GM12878 (cell line): ENCODE results near the gene RAB11A. TPM values are rescaled to one million over a fixed set of nuclear protein-coding genes. Genes with fewer than 3 reads are reported as not detected.

Source experiments
- ATAC-seq: fragments of 200-7000 bp; cut with Tn5 transposase; 3 replicates; pipeline ENCODE4 v1.9.1; 2020; ENCODE audit warnings: mild to moderate bottlenecking, moderate library complexity
- BruUV-seq: library from RNA; stranded (reverse); fragments of 400-500 nt; replicated peaks from 2 replicates; lab custom pipeline; 2021; lab: Mats Ljungman, UMichigan
- CTCF ChIA-PET: fragments of 300-600 bp; sonication (Branson Sonifier 250); formaldehyde crosslinking; extraction: SDS; loops from one replicate; lab custom pipeline; 2021; ENCODE audit warnings: inconsistent platforms; lab: Yijun Ruan, JAX
- POLR2A ChIA-PET: fragments of 350-600 bp; formaldehyde crosslinking; extraction: SDS; loops from one replicate; lab custom pipeline; 2021; ENCODE audit warnings: inconsistent platforms; lab: Charles Lee
- RAD21 ChIA-PET: fragments of 300-600 bp; sonication (Branson Sonifier 250); formaldehyde crosslinking; loops from one replicate; lab custom pipeline; 2023; ENCODE audit warnings: antibody characterized with exemption; ENCODE audit not compliant: unreplicated experiment; lab: Charles Lee
- SMC1A ChIA-PET: fragments of 300-600 bp; sonication (Branson Sonifier 250); formaldehyde crosslinking; loops from one replicate; lab custom pipeline; 2023; ENCODE audit not compliant: unreplicated experiment, uncharacterized antibody; lab: Charles Lee
- DNase-seq: peaks from one replicate; pipeline ENCODE4 v3.0.0-alpha.2; 2011; ENCODE audit warnings: low read depth, low spot score
- FAIRE-seq: peaks from 3 replicates; lab custom pipeline; 2011; peaks lifted over from hg19 to GRCh38; lab: Jason Lieb, UNC
- H2AFZ ChIP-seq: 2 replicates; pipeline ENCODE4 v1.6.0; 2011; ENCODE audit warnings: low read depth, low read length, control low read depth; ENCODE audit not compliant: control insufficient read depth
- H3K27ac ChIP-seq: 2 replicates; pipeline ENCODE4 v1.5.1; 2011; ENCODE audit warnings: control low read depth; ENCODE audit not compliant: control insufficient read depth, insufficient read depth
- H3K27me3 ChIP-seq, 2 experiments: replicated peaks in 1 of 2; 2 replicates each; pipeline versions ENCODE4 v1.6.0 to v1.6.1; 2011; ENCODE audit warnings: low read length in 1 of 2; ENCODE audit not compliant: control insufficient read depth in 2 of 2, insufficient read depth in 2 of 2
- H3K36me3 ChIP-seq, 2 experiments: 2 replicates each; pipeline ENCODE4 v1.5.1; 2011; ENCODE audit warnings: low read length in 1 of 2; ENCODE audit not compliant: control insufficient read depth in 2 of 2, insufficient read depth in 2 of 2
- H3K4me1 ChIP-seq: 2 replicates; pipeline ENCODE4 v1.6.1; 2011; ENCODE audit warnings: mild to moderate bottlenecking, low read length, moderate library complexity, mixed read lengths; ENCODE audit not compliant: control insufficient read depth, insufficient read depth
- H3K4me2 ChIP-seq: 2 replicates; pipeline ENCODE4 v1.6.0; 2011; ENCODE audit warnings: control low read depth; ENCODE audit not compliant: control insufficient read depth, insufficient read depth
- H3K4me3 ChIP-seq: fragments of 200-600 bp; sonication (generic); 2 replicates; pipeline ENCODE4 v1.5.1; 2016
- H3K79me2 ChIP-seq: 2 replicates; pipeline ENCODE4 v1.6.0; 2011; ENCODE audit warnings: low read length; ENCODE audit not compliant: control insufficient read depth, insufficient read depth
- H3K9ac ChIP-seq: 2 replicates; pipeline ENCODE4 v1.8.0; 2011; ENCODE audit warnings: low read length, control low read depth, mixed read lengths; ENCODE audit not compliant: control insufficient read depth, insufficient read depth
- H3K9me3 ChIP-seq: replicated peaks from 3 replicates; pipeline ENCODE4 v1.5.1; 2011; ENCODE audit warnings: mild to moderate bottlenecking, low read length; ENCODE audit not compliant: control insufficient read depth, insufficient read depth
- H4K20me1 ChIP-seq: 2 replicates; pipeline ENCODE4 v1.6.0; 2011; ENCODE audit not compliant: control insufficient read depth, insufficient read depth
- POU2F2 ChIP-seq: IDR thresholded peaks from 3 replicates; pipeline ENCODE4 v1.6.1; 2011; ENCODE audit warnings: low read depth, mild to moderate bottlenecking, low read length, borderline replicate concordance
- RUNX3 ChIP-seq: IDR thresholded peaks from 2 replicates; pipeline ENCODE4 v1.6.1; 2012; ENCODE audit warnings: low read length, inconsistent platforms
- SPI1 ChIP-seq: IDR thresholded peaks from 2 replicates; pipeline ENCODE4 v1.6.1; 2011; ENCODE audit warnings: low read depth, mild to moderate bottlenecking, low read length, moderate library complexity, borderline replicate concordance; ENCODE audit not compliant: insufficient read depth
- WGBS: methylation state at CpG from one replicate; pipeline ENCODE4 v1.1.6; 2016; ENCODE audit warnings: low lambda C conversion rate; ENCODE audit not compliant: insufficient replicate concordance, insufficient coverage; ENCODE audit errors: missing lambda C conversion rate; 5-methylcytosine and 5-hydroxymethylcytosine counted together
- in situ Hi-C: fragments of 300-500 bp; cut with MboI; formaldehyde crosslinking; loops from 9 replicates; pipeline ENCODE4 v1.14.3; 2018; ENCODE audit warnings: mixed read lengths
- intact Hi-C: fragments of 100-400 bp; cut with micrococcal nuclease; formaldehyde crosslinking; loops from one replicate; pipeline ENCODE4 v1.14.2; 2022; ENCODE audit not compliant: unreplicated experiment
- polyA plus RNA-seq, 11 experiments: library from polyadenylated mRNA; depleted of rRNA in 4 of 11; unstranded in 6 of 11; stranded (reverse) in 5 of 11; fragments of >200 nt; fragmentation: Nextera tagmentation in 4 of 11; fragmentation: Illumina TruSeq in 1 of 11; extraction: Ambion mirVana in 4 of 11; extraction: Trizol in 1 of 11; gene quantifications; 1 replicate in 1 of 11; 2 replicates in 10 of 11; pipeline versions ENCODE4 v1.2.1 to v1.2.3, GENCODE V29; 2011 to 2016; ENCODE audit warnings: inconsistent platforms in 2 of 11, missing spikeins in 2 of 11, low read depth in 1 of 11
- total RNA-seq, 4 experiments: library from RNA; depleted of rRNA in 3 of 4; stranded (reverse); fragments of >200 nt in 3 of 4; fragmentation: Illumina TruSeq in 1 of 4; extraction: Trizol in 1 of 4; gene quantifications; 2 replicates each; pipeline versions ENCODE4 v1.2.1 to v1.2.3, GENCODE V29; 2013 to 2021
- TF ChIP-seq, protein P1 (sequence below): fragments of 450-650 bp; IDR thresholded peaks from 2 replicates; pipeline ENCODE4 v1.6.1; 2018; ENCODE audit warnings: mild to moderate bottlenecking, low read depth, moderate library complexity; ENCODE audit not compliant: partially characterized antibody
- TF ChIP-seq, protein P2 (sequence below): IDR thresholded peaks from 2 replicates; pipeline ENCODE4 v1.6.1; 2011; ENCODE audit warnings: low read depth, low read length, improper control_type of control experiment, borderline replicate concordance

The RAB11A gene
- total and polyA plus RNA-seq, 10 of the 15 experiments (the other 5 are each of a cell fraction or from before 2014, with no cell fraction given), result 128 to 387 (median 224) TPM

DNA sequence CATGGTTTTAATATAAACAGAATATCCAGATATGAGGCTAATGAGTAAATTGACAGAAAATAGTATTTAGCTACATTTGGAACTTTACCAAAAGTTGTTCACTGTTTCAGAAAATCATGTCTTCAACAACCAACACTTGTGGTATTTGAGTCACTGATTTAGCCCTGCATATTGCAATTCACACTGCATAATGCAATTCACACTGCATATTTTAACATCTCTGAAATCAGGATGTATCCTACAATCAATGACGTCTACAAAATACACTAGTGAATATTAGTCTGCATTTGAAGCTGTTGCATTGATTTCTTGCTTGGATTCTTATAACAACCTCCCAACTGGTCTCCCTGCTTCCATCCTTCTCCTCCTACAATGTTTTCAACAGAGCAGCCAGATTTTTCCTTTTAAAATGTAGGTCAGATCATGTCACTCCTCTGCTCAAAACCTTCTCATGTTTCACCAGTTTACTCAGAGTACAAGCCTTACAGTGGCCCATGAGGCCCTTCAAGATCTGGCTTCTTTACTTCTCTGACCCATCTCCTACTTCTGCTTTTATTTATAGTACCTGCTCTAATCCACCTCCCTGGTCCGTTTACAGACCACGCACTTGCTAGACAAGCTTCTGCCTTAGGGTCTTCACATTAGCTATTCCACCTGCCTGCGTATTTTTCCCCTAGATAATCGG, 11.4 kb upstream of the RAB11A start:
- ChIA-PET SMC1A (interaction anchor here (0.9 to 3.3 kb wide), 11 partner anchors 9 to 262 kb away, joined by 3 to 19 read pairs (median 3); partner anchors contain the start of gene RAB11A), POLR2A (interaction anchor here (1.9 to 2.1 kb wide), 2 partner anchors 12 kb away, joined by 4 to 5 read pairs; no protein-coding TSS in a partner anchor), RAD21 (interaction anchor here (0.9 to 3.7 kb wide), 5 partner anchors 11 to 221 kb away, joined by 3 to 13 read pairs (median 5); partner anchors contain the start of gene RAB11A), CTCF (interaction anchor here (0.6 to 6.3 kb wide), 25 partner anchors 9 to 382 kb away, joined by 3 to 61 read pairs (median 4); partner anchors contain the start of genes INTS14 and RAB11A)
- WGBS, result 57% methylated on average over 5 of the region's 5 CpGs
- H4K20me1 ChIP-seq, result no peaks in the 10 kb centered on the region
- intact Hi-C loops (loop anchor here (5.0 kb wide), 1 partner anchor 221 kb away; no protein-coding TSS in a partner anchor), in situ Hi-C loops (loop anchor here (5.0 kb wide), 1 partner anchor 226 kb away; no protein-coding TSS in a partner anchor)
- H3K79me2 ChIP-seq, result no peaks in the 10 kb centered on the region
- H3K4me2 ChIP-seq, result no peak overlapping the region
- H3K27ac ChIP-seq, result 0 out of 2 replicates have a peak overlapping the region, but pooled peaks have one; percentile 4
- peaks cover 22% of the 10 kb centered on the region for H3K4me1 ChIP-seq
- no peaks in the 10 kb centered on the region for H3K9me3 ChIP-seq
- ATAC-seq (peak; percentile 21; the same call in 2 of the 3 replicates), FAIRE-seq (peak; percentile 27), DNase-seq (no peak)
- TF ChIP-seq SPI1 (peak; percentile 28; the same call in 1 of the 2 replicates), POU2F2 (peak; percentile 63; the same call in 1 of the 3 replicates), RUNX3 (0 out of 2 replicates have a peak, but pooled peaks have one; percentile 3)
- TF ChIP-seq, protein P1, sequence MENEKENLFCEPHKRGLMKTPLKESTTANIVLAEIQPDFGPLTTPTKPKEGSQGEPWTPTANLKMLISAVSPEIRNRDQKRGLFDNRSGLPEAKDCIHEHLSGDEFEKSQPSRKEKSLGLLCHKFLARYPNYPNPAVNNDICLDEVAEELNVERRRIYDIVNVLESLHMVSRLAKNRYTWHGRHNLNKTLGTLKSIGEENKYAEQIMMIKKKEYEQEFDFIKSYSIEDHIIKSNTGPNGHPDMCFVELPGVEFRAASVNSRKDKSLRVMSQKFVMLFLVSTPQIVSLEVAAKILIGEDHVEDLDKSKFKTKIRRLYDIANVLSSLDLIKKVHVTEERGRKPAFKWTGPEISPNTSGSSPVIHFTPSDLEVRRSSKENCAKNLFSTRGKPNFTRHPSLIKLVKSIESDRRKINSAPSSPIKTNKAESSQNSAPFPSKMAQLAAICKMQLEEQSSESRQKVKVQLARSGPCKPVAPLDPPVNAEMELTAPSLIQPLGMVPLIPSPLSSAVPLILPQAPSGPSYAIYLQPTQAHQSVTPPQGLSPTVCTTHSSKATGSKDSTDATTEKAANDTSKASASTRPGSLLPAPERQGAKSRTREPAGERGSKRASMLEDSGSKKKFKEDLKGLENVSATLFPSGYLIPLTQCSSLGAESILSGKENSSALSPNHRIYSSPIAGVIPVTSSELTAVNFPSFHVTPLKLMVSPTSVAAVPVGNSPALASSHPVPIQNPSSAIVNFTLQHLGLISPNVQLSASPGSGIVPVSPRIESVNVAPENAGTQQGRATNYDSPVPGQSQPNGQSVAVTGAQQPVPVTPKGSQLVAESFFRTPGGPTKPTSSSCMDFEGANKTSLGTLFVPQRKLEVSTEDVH, result no peak
- TF ChIP-seq, protein P2, sequence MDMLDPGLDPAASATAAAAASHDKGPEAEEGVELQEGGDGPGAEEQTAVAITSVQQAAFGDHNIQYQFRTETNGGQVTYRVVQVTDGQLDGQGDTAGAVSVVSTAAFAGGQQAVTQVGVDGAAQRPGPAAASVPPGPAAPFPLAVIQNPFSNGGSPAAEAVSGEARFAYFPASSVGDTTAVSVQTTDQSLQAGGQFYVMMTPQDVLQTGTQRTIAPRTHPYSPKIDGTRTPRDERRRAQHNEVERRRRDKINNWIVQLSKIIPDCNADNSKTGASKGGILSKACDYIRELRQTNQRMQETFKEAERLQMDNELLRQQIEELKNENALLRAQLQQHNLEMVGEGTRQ, result no peak
- peak overlapping the region; percentile 45 for H2AFZ ChIP-seq
- H3K4me3 ChIP-seq, result no peak overlapping the region
- H3K36me3 ChIP-seq, result no peaks in the 10 kb centered on the region
- H3K27me3 ChIP-seq, result no peaks in the 10 kb centered on the region
- no peak overlapping the region for H3K9ac ChIP-seq
- no TSS peak for BruUV-seq
